ENCODE measurements around the gene PSMG1.
"Not testable (repeated sequence)": the region's sequence is repeated elsewhere in the genome, so short reads cannot be mapped to it uniquely, and the experiment has no call there.

PSMG1 gene

GRCh38 chr21:39141502-39141901 lies 41.7 kb downstream of the PSMG1 start:
- Histone ChIP-seq H3K4me3 (no peak overlapping the region), H3K4me1 (peaks cover 15% of the 10 kb centered on the region; the same call in 1 of the 2 replicates), H3K36me3 (no peaks in the 10 kb centered on the region), H3K4me2 (peak overlapping the region; percentile 13; the same call in 1 of the 2 replicates), H3K27ac (no peak overlapping the region), H3K9me3 (peaks cover 9% of the 10 kb centered on the region), H4K20me1 (no peaks in the 10 kb centered on the region), H3K9ac (no peak overlapping the region), H3K27me3 (no peaks in the 10 kb centered on the region)
- TF ChIP-seq Cebpa-rat (IDR thresholded peaks at IDR 0.05): no peak

- H3K4me1 ChIP-seq: peaks cover 8% of the 10 kb centered on the region; the same call in 1 of the 2 replicates
- no peaks in the 10 kb centered on the region for H3K9me3 ChIP-seq
- no peak overlapping the region for H3K4me2 ChIP-seq
- no peak overlapping the region; the same call in 1 of the 2 replicates for H3K9ac ChIP-seq
- no peaks in the 10 kb centered on the region for H4K20me1 ChIP-seq
- H3K4me3 ChIP-seq: no peak overlapping the region
- no peaks in the 10 kb centered on the region for H3K36me3 ChIP-seq
- no peak for TF ChIP-seq Cebpa-rat (IDR thresholded peaks at IDR 0.05)
- H3K27ac ChIP-seq: no peak overlapping the region
- no peaks in the 10 kb centered on the region for H3K27me3 ChIP-seq
These were observed 45.7 kb downstream of the PSMG1 start for GRCh38 chr21:39137248-39138178.

- TF ChIP-seq Cebpa-rat (IDR thresholded peaks at IDR 0.05): no peak
- H3K4me2 ChIP-seq: no peak overlapping the region
- no peaks in the 10 kb centered on the region for H4K20me1 ChIP-seq
- no peaks in the 10 kb centered on the region for H3K27me3 ChIP-seq
- no peaks in the 10 kb centered on the region for H3K36me3 ChIP-seq
- no peak overlapping the region for H3K9ac ChIP-seq
- H3K4me1 ChIP-seq: peaks cover 4% of the 10 kb centered on the region; the same call in 1 of the 2 replicates
- no peak overlapping the region for H3K4me3 ChIP-seq
- no peaks in the 10 kb centered on the region for H3K9me3 ChIP-seq
- no peak overlapping the region for H3K27ac ChIP-seq
These were observed 46.5 kb downstream of the PSMG1 start for GRCh38 chr21:39136711-39137110.

- H3K4me1 ChIP-seq, H3K9me3 ChIP-seq, H3K27me3 ChIP-seq, H3K36me3 ChIP-seq, H4K20me1 ChIP-seq, H3K27ac ChIP-seq, H3K4me3 ChIP-seq, H3K4me2 ChIP-seq, H3K9ac ChIP-seq: not testable (repeated sequence)
These were observed 47.1 kb downstream of the PSMG1 start for GRCh38 chr21:39136138-39136537.

- no peaks in the 10 kb centered on the region for H4K20me1 ChIP-seq
- no peak overlapping the region for H3K4me2 ChIP-seq
- peaks cover 10% of the 10 kb centered on the region for H3K9me3 ChIP-seq
- TF ChIP-seq Cebpa-rat (IDR thresholded peaks at IDR 0.05): no peak
- H3K36me3 ChIP-seq: no peaks in the 10 kb centered on the region
- no peak overlapping the region for H3K9ac ChIP-seq
- no peak overlapping the region for H3K4me3 ChIP-seq
- H3K27ac ChIP-seq: no peak overlapping the region
- H3K27me3 ChIP-seq: no peaks in the 10 kb centered on the region
- no peaks in the 10 kb centered on the region for H3K4me1 ChIP-seq
These were observed 48.9 kb downstream of the PSMG1 start for GRCh38 chr21:39134288-39134810.

GRCh38 chr21:39132248-39132647 lies 51.0 kb downstream of the PSMG1 start:
- no peak for TF ChIP-seq Cebpa-rat (IDR thresholded peaks at IDR 0.05)
- Histone ChIP-seq H3K4me1 (no peaks in the 10 kb centered on the region), H3K9me3 (peaks cover 10% of the 10 kb centered on the region), H3K36me3 (no peaks in the 10 kb centered on the region), H3K27ac (no peak overlapping the region), H3K4me2 (no peak overlapping the region), H3K9ac (no peak overlapping the region), H3K4me3 (no peak overlapping the region), H4K20me1 (no peaks in the 10 kb centered on the region), H3K27me3 (no peaks in the 10 kb centered on the region)

- no peak overlapping the region for H3K27ac ChIP-seq
- no peak overlapping the region for H3K4me2 ChIP-seq
- no peak overlapping the region for H3K4me3 ChIP-seq
These were observed 51.5 kb downstream of the PSMG1 start for GRCh38 chr21:39131791-39132190.

GRCh38 chr21:39127506-39127905 lies 55.7 kb downstream of the PSMG1 start:
- no peak for TF ChIP-seq Cebpa-rat (IDR thresholded peaks at IDR 0.05)
- Histone ChIP-seq H3K9ac (no peak overlapping the region), H3K27me3 (no peaks in the 10 kb centered on the region), H3K9me3 (peaks cover 19% of the 10 kb centered on the region), H3K4me1 (peaks cover 6% of the 10 kb centered on the region; the same call in 1 of the 2 replicates), H3K27ac (no peak overlapping the region), H3K4me3 (no peak overlapping the region), H3K36me3 (no peaks in the 10 kb centered on the region), H4K20me1 (no peaks in the 10 kb centered on the region), H3K4me2 (no peak overlapping the region)

More at GRCh38 chr21:39131791-39132190, 51.5 kb downstream of the PSMG1 start:
- no peaks in the 10 kb centered on the region for H3K4me1 ChIP-seq
- peaks cover 10% of the 10 kb centered on the region for H3K9me3 ChIP-seq
- H4K20me1 ChIP-seq: no peaks in the 10 kb centered on the region
- TF ChIP-seq Cebpa-rat (IDR thresholded peaks at IDR 0.05): no peak
- H3K36me3 ChIP-seq: no peaks in the 10 kb centered on the region
- no peak overlapping the region for H3K9ac ChIP-seq
- no peaks in the 10 kb centered on the region for H3K27me3 ChIP-seq

GRCh38 chr21:39126486-39126806 lies 56.8 kb downstream of the PSMG1 start:
- Histone ChIP-seq H3K4me1 (peaks cover 14% of the 10 kb centered on the region), H3K9me3 (peaks cover 18% of the 10 kb centered on the region), H3K27me3 (no peaks in the 10 kb centered on the region), H3K27ac (no peak overlapping the region), H4K20me1 (no peaks in the 10 kb centered on the region), H3K36me3 (no peaks in the 10 kb centered on the region), H3K4me3 (no peak overlapping the region), H3K4me2 (no peak overlapping the region), H3K9ac (0 out of 2 replicates have a peak overlapping the region, but pooled peaks have one; percentile 24)
- TF ChIP-seq Cebpa-rat (IDR thresholded peaks at IDR 0.05): no peak

GRCh38 chr21:39125752-39126485 lies 57.3 kb downstream of the PSMG1 start:
- H3K4me3 ChIP-seq: no peak overlapping the region
- no peak for TF ChIP-seq Cebpa-rat (IDR thresholded peaks at IDR 0.05)

More at GRCh38 chr21:39125752-39126485, 57.3 kb downstream of the PSMG1 start:
- H3K9ac ChIP-seq: no peak overlapping the region
- peaks cover 19% of the 10 kb centered on the region for H3K4me1 ChIP-seq
- H3K4me2 ChIP-seq: no peak overlapping the region; the same call in 1 of the 2 replicates
- peaks cover 13% of the 10 kb centered on the region for H3K9me3 ChIP-seq
- no peaks in the 10 kb centered on the region for H3K27me3 ChIP-seq
- no peaks in the 10 kb centered on the region for H4K20me1 ChIP-seq
- H3K36me3 ChIP-seq: no peaks in the 10 kb centered on the region
- H3K27ac ChIP-seq: no peak overlapping the region
